ENCODE measurements around the gene MINDY2. TPM values are rescaled to one million over a fixed set of nuclear protein-coding genes. Genes with fewer than 3 reads are reported as not detected.

MINDY2 gene
- total RNA-seq, 1 experiment from 2014 or later: 25.5 TPM

- no TSS peak for BruUV-seq (replicated peaks)
- no peak for TF ChIP-seq CTCF (IDR thresholded peaks at IDR 0.05; ENCODE audit: insufficient read depth in 1 of 2, low read depth in 1 of 2, low read length in 1 of 2, severe bottlenecking in 1 of 2, unreplicated experiment in 1 of 2)
- intact Hi-C loops (cut with micrococcal nuclease; ENCODE audit: unreplicated experiment): no loop called here
- no peak for DNase-seq
- Mint-ChIP-seq H3K27me3 (ENCODE audit: insufficient read depth, unreplicated experiment) (no peaks in the 10 kb centered on the region), H3K4me3 (ENCODE audit: unreplicated experiment) (no peak overlapping the region), H3K27ac (ENCODE audit: unreplicated experiment) (no peak overlapping the region), H3K36me3 (ENCODE audit: insufficient read depth, unreplicated experiment) (peaks cover 4% of the 10 kb centered on the region), H3K9me3 (ENCODE audit: unreplicated experiment) (no peaks in the 10 kb centered on the region), H3K4me1 (ENCODE audit: low read depth, unreplicated experiment) (no peaks in the 10 kb centered on the region)
- ChIA-PET POLR2A (no interaction called here), CTCF (interaction anchor here (0.7 kb wide), 1 partner anchor 23 kb away, joined by 4 read pairs; no protein-coding TSS in a partner anchor)
- no peaks in the 10 kb centered on the region for H3K36me3 ChIP-seq (ENCODE audit: control insufficient read depth, insufficient read depth, low read length)
- no peak overlapping the region for H3K4me3 ChIP-seq (ENCODE audit: low read depth, low read length)
- no peaks in the 10 kb centered on the region for H3K27me3 ChIP-seq (replicated peaks; ENCODE audit: control insufficient read depth, insufficient read depth, low read length)
- H3K4me1 ChIP-seq: no peaks in the 10 kb centered on the region; the same call in 1 of the 2 replicates
- no peaks in the 10 kb centered on the region for H3K9me3 ChIP-seq
Measured at GRCh38 chr15:58726867-58727266, 44.2 kb upstream of the MINDY2 start.

- H3K4me3 ChIP-seq (ENCODE audit: low read depth, low read length): no peak overlapping the region
- POLR2A ChIA-PET: interaction anchor here (1.2 kb wide), 1 partner anchor 11 kb away, joined by 6 read pairs; no protein-coding TSS in a partner anchor
- H3K27me3 Mint-ChIP-seq (ENCODE audit: insufficient read depth, unreplicated experiment): no peaks in the 10 kb centered on the region
- peaks cover 11% of the 10 kb centered on the region for H3K4me1 ChIP-seq
- H3K4me3 Mint-ChIP-seq (ENCODE audit: unreplicated experiment): no peak overlapping the region
- peaks cover 13% of the 10 kb centered on the region for H3K4me1 Mint-ChIP-seq (ENCODE audit: low read depth, unreplicated experiment)
- H3K27ac Mint-ChIP-seq (ENCODE audit: unreplicated experiment): peak overlapping the region; percentile 55
- no peak for DNase-seq
- no peaks in the 10 kb centered on the region for H3K9me3 ChIP-seq
- H3K9me3 Mint-ChIP-seq (ENCODE audit: unreplicated experiment): no peaks in the 10 kb centered on the region
- peaks cover 5% of the 10 kb centered on the region for H3K36me3 Mint-ChIP-seq (ENCODE audit: insufficient read depth, unreplicated experiment)
- intact Hi-C loops (cut with micrococcal nuclease; ENCODE audit: unreplicated experiment): no loop called here
- CTCF ChIA-PET: no interaction called here
- TF ChIP-seq CTCF (IDR thresholded peaks at IDR 0.05; ENCODE audit: insufficient read depth in 1 of 2, low read depth in 1 of 2, low read length in 1 of 2, severe bottlenecking in 1 of 2, unreplicated experiment in 1 of 2): no peak
- no peaks in the 10 kb centered on the region for H3K36me3 ChIP-seq (ENCODE audit: control insufficient read depth, insufficient read depth, low read length)
- BruUV-seq (replicated peaks): no TSS peak
- no peaks in the 10 kb centered on the region for H3K27me3 ChIP-seq (replicated peaks; ENCODE audit: control insufficient read depth, insufficient read depth, low read length)
Measured at GRCh38 chr15:58731756-58732535, 39.2 kb upstream of the MINDY2 start.

GRCh38 chr15:58732625-58733363 is 38.3 kb upstream of the MINDY2 start:
- POLR2A ChIA-PET: interaction anchor here (1.2 kb wide), 1 partner anchor 10 kb away, joined by 6 read pairs; no protein-coding TSS in a partner anchor
- Histone ChIP-seq H3K4me3 (ENCODE audit: low read depth, low read length) (no peak overlapping the region), H3K36me3 (ENCODE audit: control insufficient read depth, insufficient read depth, low read length) (no peaks in the 10 kb centered on the region), H3K9me3 (no peaks in the 10 kb centered on the region), H3K4me1 (peaks cover 11% of the 10 kb centered on the region), H3K27me3 (replicated peaks; ENCODE audit: control insufficient read depth, insufficient read depth, low read length) (no peaks in the 10 kb centered on the region)
- peaks cover 5% of the 10 kb centered on the region for H3K36me3 Mint-ChIP-seq (ENCODE audit: insufficient read depth, unreplicated experiment)
- H3K4me1 Mint-ChIP-seq (ENCODE audit: low read depth, unreplicated experiment): peaks cover 13% of the 10 kb centered on the region
- CTCF ChIA-PET: no interaction called here
- intact Hi-C loops (cut with micrococcal nuclease; ENCODE audit: unreplicated experiment): no loop called here
- no TSS peak for BruUV-seq (replicated peaks)
- H3K9me3 Mint-ChIP-seq (ENCODE audit: unreplicated experiment): no peaks in the 10 kb centered on the region
- peak overlapping the region; percentile 55 for H3K27ac Mint-ChIP-seq (ENCODE audit: unreplicated experiment)
- no peak for TF ChIP-seq CTCF (IDR thresholded peaks at IDR 0.05; ENCODE audit: insufficient read depth in 1 of 2, low read depth in 1 of 2, low read length in 1 of 2, severe bottlenecking in 1 of 2, unreplicated experiment in 1 of 2)
- no peak for DNase-seq
- H3K4me3 Mint-ChIP-seq (ENCODE audit: unreplicated experiment): no peak overlapping the region
- no peaks in the 10 kb centered on the region for H3K27me3 Mint-ChIP-seq (ENCODE audit: insufficient read depth, unreplicated experiment)

Measured in Caco-2 (cell line).